ENCODE data around the gene MTFMT. TPM values are rescaled to one million over a fixed set of nuclear protein-coding genes. Genes with fewer than 3 reads are reported as not detected.

Gene MTFMT
- total and polyA plus RNA-seq, 2 experiments from 2014 or later = 19.0 to 36.0 TPM

- Mint-ChIP-seq H3K4me3 (no peak overlapping the region), H3K4me1 (peaks cover 23% of the 10 kb centered on the region), H3K36me3 (ENCODE audit: low read depth) (no peaks in the 10 kb centered on the region; the same call in 2 of the 3 replicates), H3K27me3 (ENCODE audit: insufficient read depth, low read depth, poor library complexity) (peaks cover 16% of the 10 kb centered on the region), H3K27ac (no peak overlapping the region), H3K9me3 (peaks cover 5% of the 10 kb centered on the region; the same call in 1 of the 3 replicates)
- Histone ChIP-seq H4K20me1 (replicated peaks; ENCODE audit: insufficient read depth) (0 out of 2 replicates have a peak, but pooled peaks cover 3% of the 10 kb centered on the region), H3K4me3 (no peak overlapping the region), H2AFZ (no peak overlapping the region), H3K4me1 (ENCODE audit: insufficient read depth) (peaks cover 25% of the 10 kb centered on the region), H3K79me2 (replicated peaks; ENCODE audit: insufficient read depth) (no peaks in the 10 kb centered on the region), H3K36me3 (ENCODE audit: insufficient read depth) (no peaks in the 10 kb centered on the region), H3K9me2 (ENCODE audit: insufficient read depth) (no peaks in the 10 kb centered on the region), H3K27me3 (ENCODE audit: insufficient read depth) (peaks cover 11% of the 10 kb centered on the region), H3F3A (replicated peaks; ENCODE audit: low read depth) (peaks cover 5% of the 10 kb centered on the region; the same call in 1 of the 2 replicates), H3K4me2 (no peak overlapping the region), H3K27ac (ENCODE audit: low read depth) (no peak overlapping the region)
- ATAC-seq (no peak), DNase-seq (ENCODE audit: low spot score) (no peak)
- no peak for TF ChIP-seq EZH2 (IDR thresholded peaks at IDR 0.05; ENCODE audit: low read depth, unreplicated experiment)
Measured at GRCh38 chr15:65069779-65070546, 40.5 kb upstream of the MTFMT start.

GRCh38 chr15:65069179-65069578, 39.7 kb upstream of the MTFMT start:
- Histone ChIP-seq H3K27ac (ENCODE audit: low read depth) (no peak overlapping the region), H2AFZ (no peak overlapping the region), H3K36me3 (ENCODE audit: insufficient read depth) (no peaks in the 10 kb centered on the region), H3K4me2 (no peak overlapping the region), H3K27me3 (ENCODE audit: insufficient read depth) (peaks cover 11% of the 10 kb centered on the region), H3F3A (replicated peaks; ENCODE audit: low read depth) (peaks cover 5% of the 10 kb centered on the region; the same call in 1 of the 2 replicates), H4K20me1 (replicated peaks; ENCODE audit: insufficient read depth) (0 out of 2 replicates have a peak, but pooled peaks cover 3% of the 10 kb centered on the region), H3K4me1 (ENCODE audit: insufficient read depth) (peaks cover 25% of the 10 kb centered on the region), H3K4me3 (no peak overlapping the region), H3K9me2 (ENCODE audit: insufficient read depth) (no peaks in the 10 kb centered on the region), H3K79me2 (replicated peaks; ENCODE audit: insufficient read depth) (no peaks in the 10 kb centered on the region)
- no peak for DNase-seq (ENCODE audit: low spot score)
- Mint-ChIP-seq H3K36me3 (ENCODE audit: low read depth) (no peaks in the 10 kb centered on the region; the same call in 2 of the 3 replicates), H3K27ac (no peak overlapping the region), H3K4me1 (peaks cover 23% of the 10 kb centered on the region), H3K9me3 (peaks cover 5% of the 10 kb centered on the region; the same call in 1 of the 3 replicates), H3K4me3 (no peak overlapping the region), H3K27me3 (ENCODE audit: insufficient read depth, low read depth, poor library complexity) (peaks cover 17% of the 10 kb centered on the region)
- no peak for ATAC-seq
- TF ChIP-seq CTCF (conservative IDR thresholded peaks at IDR 0.05; ENCODE audit: low read depth in 2 of 2) = no peak
- TF ChIP-seq ZNF331 (CRISPR knock-in tag; IDR thresholded peaks at IDR 0.05; ENCODE audit: low read depth) = no peak
- no peak for TF ChIP-seq REST (IDR thresholded peaks at IDR 0.05; ENCODE audit: unreplicated experiment)
- TF ChIP-seq NANOG (IDR thresholded peaks at IDR 0.05; ENCODE audit: borderline replicate concordance) = no peak
- no peak for TF ChIP-seq ZNF462 (CRISPR knock-in tag; IDR thresholded peaks at IDR 0.05)
- TF ChIP-seq ZNF114 (CRISPR knock-in tag; IDR thresholded peaks at IDR 0.05) = no peak
- no peak for TF ChIP-seq POLR2AphosphoS5 (IDR thresholded peaks at IDR 0.05; ENCODE audit: low read depth)
- TF ChIP-seq STAT1 (IDR thresholded peaks at IDR 0.05; ENCODE audit: unreplicated experiment) = no peak
- TF ChIP-seq EZH2 (IDR thresholded peaks at IDR 0.05; ENCODE audit: low read depth, unreplicated experiment) = no peak
